Peyer's patch (tissue), 4 donors: Measurements from ENCODE around the gene GFOD2. TPM values are rescaled to one million over a fixed set of nuclear protein-coding genes. Genes with fewer than 3 reads are reported as not detected.
A peak's percentile ranks its signal among the peaks of the same experiment; 100 is the strongest.

Experiments
- DNase-seq, 3 donors: peaks; one replicate each; pipeline ENCODE4 v3.0.0-alpha.2; 2017 to 2019
- H3K27ac ChIP-seq, 4 donors: fragments of 200-600 bp; sonication (generic); one replicate each; pipeline ENCODE4 v1.5.1; 2016 to 2019
- H3K27me3 ChIP-seq, 2 donors: fragments of 200-600 bp; sonication (generic); one replicate each; pipeline ENCODE4 v1.5.1; 2019
- H3K36me3 ChIP-seq, 3 donors: fragments of 200-600 bp; sonication (generic); one replicate each; pipeline ENCODE4 v1.5.1; 2016 to 2019
- H3K4me1 ChIP-seq, 4 donors: fragments of 200-600 bp; sonication (generic); one replicate each; pipeline ENCODE4 v1.5.1; 2016 to 2019
- H3K4me3 ChIP-seq, 4 donors: fragments of 200-600 bp; sonication (generic); 1 replicate in 3 of 4; 2 replicates in 1 of 4; pipeline ENCODE4 v1.5.1; 2016 to 2019; ENCODE audit warnings: mild to moderate bottlenecking in 1 of 4
- H3K9me3 ChIP-seq, 4 donors: fragments of 200-600 bp; sonication (generic); one replicate each; pipeline ENCODE4 v1.5.1; 2016 to 2019; ENCODE audit warnings: mild to moderate bottlenecking in 1 of 4
- POLR2A ChIP-seq, 2 donors: fragments of 450-650 bp; IDR thresholded peaks; one replicate each; pipeline ENCODE4 v1.5.1; 2017; ENCODE audit warnings: antibody characterized with exemption in 2 of 2, mild to moderate bottlenecking in 2 of 2, moderate library complexity in 2 of 2
- total RNA-seq, 4 donors: library from RNA; depleted of rRNA; stranded (reverse); fragments of >200 nt; gene quantifications; one replicate each; pipeline ENCODE4 v1.1.0, GENCODE V29; 2016
- TF ChIP-seq, protein P1 (sequence below), 6 experiments: fragments of 450-650 bp in 4 of 6; fragments of 200-600 bp in 2 of 6; sonication (generic) in 1 of 6; IDR thresholded peaks; one replicate each; pipeline ENCODE4 v1.5.1; 2017 to 2019; ENCODE audit warnings: antibody characterized with exemption in 6 of 6, mild to moderate bottlenecking in 3 of 6, moderate library complexity in 1 of 6

The GFOD2 gene
- total RNA-seq, 4 donors from 2014 or later, result 9.9 to 40.7 (median 24.6) TPM

DNA sequence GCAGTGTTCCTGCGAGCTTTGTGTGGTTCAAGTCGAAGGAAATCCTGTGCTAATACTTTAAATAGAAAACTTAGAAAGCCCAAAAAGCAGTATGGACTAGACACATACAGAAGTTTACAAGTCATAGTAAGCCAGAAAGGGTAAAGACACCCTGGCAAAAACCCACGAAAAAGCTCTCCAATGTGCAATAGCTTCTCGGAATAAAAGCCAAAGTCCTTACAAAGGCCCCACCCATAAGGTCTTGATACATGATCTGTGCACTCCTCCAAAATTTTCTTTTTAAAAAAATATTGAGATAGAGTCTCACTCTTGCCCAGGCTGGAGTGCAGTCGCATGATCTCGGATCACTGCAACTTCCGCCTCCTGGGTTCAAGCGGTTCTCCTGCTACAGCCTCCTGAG, 42.2 kb downstream of the GFOD2 start:
- TF ChIP-seq POLR2A (IDR thresholded peaks at IDR 0.05), result no peak
- TF ChIP-seq, protein P1, sequence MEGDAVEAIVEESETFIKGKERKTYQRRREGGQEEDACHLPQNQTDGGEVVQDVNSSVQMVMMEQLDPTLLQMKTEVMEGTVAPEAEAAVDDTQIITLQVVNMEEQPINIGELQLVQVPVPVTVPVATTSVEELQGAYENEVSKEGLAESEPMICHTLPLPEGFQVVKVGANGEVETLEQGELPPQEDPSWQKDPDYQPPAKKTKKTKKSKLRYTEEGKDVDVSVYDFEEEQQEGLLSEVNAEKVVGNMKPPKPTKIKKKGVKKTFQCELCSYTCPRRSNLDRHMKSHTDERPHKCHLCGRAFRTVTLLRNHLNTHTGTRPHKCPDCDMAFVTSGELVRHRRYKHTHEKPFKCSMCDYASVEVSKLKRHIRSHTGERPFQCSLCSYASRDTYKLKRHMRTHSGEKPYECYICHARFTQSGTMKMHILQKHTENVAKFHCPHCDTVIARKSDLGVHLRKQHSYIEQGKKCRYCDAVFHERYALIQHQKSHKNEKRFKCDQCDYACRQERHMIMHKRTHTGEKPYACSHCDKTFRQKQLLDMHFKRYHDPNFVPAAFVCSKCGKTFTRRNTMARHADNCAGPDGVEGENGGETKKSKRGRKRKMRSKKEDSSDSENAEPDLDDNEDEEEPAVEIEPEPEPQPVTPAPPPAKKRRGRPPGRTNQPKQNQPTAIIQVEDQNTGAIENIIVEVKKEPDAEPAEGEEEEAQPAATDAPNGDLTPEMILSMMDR (IDR thresholded peaks at IDR 0.05), result no peak
- no peaks in the 10 kb centered on the region for H3K27me3 ChIP-seq
- H3K4me1 ChIP-seq, result peaks cover 0 to 19% (median 2%) of the 10 kb centered on the region in 4 donors
- H3K27ac ChIP-seq, result no peak overlapping the region
- H3K9me3 ChIP-seq, result no peaks in the 10 kb centered on the region
- DNase-seq, result no peak
- no peak overlapping the region for H3K4me3 ChIP-seq
- no peaks in the 10 kb centered on the region for H3K36me3 ChIP-seq

DNA sequence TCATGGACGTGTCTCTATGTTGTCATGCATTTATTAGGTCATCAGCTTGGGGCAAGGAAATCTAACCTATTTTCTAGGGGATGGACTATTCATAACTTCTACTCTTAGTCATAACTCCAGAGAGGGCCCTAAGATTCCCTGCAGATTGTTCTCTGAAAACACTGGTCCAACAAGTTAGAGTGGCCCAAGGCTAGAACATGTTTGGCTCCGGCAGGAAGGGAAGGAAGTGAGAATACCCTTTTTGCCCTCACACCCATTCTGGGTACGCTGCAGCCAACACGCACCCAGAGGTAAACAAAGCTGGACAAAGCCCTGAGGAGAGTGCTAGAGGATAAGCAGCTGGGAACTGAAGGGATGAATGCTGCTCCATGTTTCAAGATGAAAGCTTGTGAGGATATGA, 42.6 kb downstream of the GFOD2 start:
- H3K4me3 ChIP-seq, result no peak overlapping the region
- DNase-seq, result no peak

DNA sequence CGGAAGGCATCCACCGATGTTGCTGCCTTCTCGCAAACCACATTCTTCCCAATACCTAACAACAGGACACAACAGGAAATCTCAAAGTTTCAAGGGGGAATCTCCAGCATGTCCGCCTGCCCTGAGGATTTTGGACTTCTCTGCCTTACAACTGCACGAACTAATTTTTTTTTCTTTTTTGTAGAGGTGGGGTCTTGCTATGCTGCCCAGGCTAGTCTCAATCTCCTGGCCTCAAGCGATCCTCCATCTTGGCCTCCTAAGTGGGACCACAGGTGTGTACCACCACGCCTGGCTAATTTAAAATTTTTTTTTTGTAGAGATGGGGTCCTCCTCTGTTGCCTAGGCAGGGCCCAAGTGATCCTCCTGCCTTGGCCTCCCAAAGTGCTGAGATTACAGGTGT, 43.1 kb downstream of the GFOD2 start:
- Histone ChIP-seq H3K27me3 (no peaks in the 10 kb centered on the region), H3K4me1 (peaks cover 0 to 19% (median 2%) of the 10 kb centered on the region in 4 donors), H3K9me3 (no peaks in the 10 kb centered on the region), H3K36me3 (no peaks in the 10 kb centered on the region), H3K4me3 (no peak overlapping the region), H3K27ac (no peak overlapping the region)
- no peak for DNase-seq
- TF ChIP-seq POLR2A (IDR thresholded peaks at IDR 0.05), result no peak
- TF ChIP-seq, protein P1 (IDR thresholded peaks at IDR 0.05), result no peak

More for the DNA sequence above, 42.6 kb downstream of the GFOD2 start:
- Histone ChIP-seq H3K27ac (no peak overlapping the region), H3K4me1 (peaks cover 0 to 19% (median 2%) of the 10 kb centered on the region in 4 donors), H3K27me3 (no peaks in the 10 kb centered on the region), H3K9me3 (no peaks in the 10 kb centered on the region), H3K36me3 (no peaks in the 10 kb centered on the region)
- TF ChIP-seq POLR2A (IDR thresholded peaks at IDR 0.05), result no peak
- TF ChIP-seq, protein P1 (IDR thresholded peaks at IDR 0.05), result no peak

DNA sequence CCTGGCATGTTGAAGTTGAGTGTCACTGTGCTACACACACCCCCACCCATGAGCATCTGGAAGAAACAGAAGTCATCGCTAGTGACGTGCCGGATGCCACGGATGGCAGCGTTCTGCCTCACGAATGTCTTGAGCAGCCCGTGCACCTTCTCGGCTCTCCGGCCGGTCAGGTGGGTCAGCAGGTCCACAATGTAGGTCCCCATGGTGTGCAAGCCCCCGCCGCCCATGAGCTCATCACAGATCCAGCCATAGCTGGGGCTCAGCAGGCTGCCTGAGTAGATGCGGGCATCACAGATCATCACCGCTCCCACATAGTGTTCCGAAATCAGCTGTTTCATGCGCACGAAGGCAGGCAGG, 43.6 kb downstream of the GFOD2 start:
- H3K27me3 ChIP-seq, result no peaks in the 10 kb centered on the region
- peaks cover 0 to 19% (median 2%) of the 10 kb centered on the region in 4 donors for H3K4me1 ChIP-seq
- no peak overlapping the region for H3K4me3 ChIP-seq
- H3K27ac ChIP-seq, result no peak overlapping the region
- TF ChIP-seq, protein P1 (IDR thresholded peaks at IDR 0.05), result no peak
- TF ChIP-seq POLR2A (IDR thresholded peaks at IDR 0.05), result no peak
- no peaks in the 10 kb centered on the region for H3K9me3 ChIP-seq
- DNase-seq, result no peak
- no peaks in the 10 kb centered on the region for H3K36me3 ChIP-seq

DNA sequence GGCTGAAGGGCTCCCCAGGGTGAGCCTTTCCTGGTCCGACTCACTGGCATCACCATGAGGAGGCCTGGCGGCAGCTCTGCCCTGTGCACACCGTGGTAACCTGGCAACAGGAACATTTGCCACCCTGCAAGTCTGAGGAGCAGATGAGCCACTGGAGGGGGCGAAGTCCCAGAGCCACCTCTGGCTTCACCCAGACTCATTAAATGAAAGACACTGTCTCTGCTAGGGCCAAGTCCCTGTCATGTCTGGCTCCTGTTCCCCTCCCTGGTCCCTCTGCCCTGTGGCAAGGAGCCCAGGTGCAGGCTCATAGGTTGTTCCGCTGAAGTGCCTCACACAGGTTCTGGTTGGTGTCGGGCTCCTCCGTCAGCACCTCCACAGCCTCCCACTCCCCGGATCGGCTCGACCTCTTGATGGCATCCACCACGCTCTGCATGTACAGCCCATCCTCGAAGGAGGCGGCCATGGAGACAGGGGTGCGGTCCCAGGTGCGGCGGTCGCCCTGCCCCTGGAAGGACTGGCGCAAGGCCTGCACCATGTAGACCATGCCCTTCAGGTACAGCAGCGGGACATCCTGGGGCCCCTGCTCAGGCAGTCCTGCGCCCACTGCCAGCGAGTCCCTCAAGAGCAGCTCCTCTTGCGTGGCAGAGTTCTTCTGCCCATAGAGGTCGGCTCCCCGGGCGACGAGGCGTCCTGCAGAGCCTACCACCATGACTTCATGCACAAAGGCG, 44.1 kb downstream of the GFOD2 start:
- H3K4me3 ChIP-seq, result no peak overlapping the region
- no peak for DNase-seq
- H3K36me3 ChIP-seq, result no peaks in the 10 kb centered on the region
- TF ChIP-seq POLR2A (IDR thresholded peaks at IDR 0.05), result no peak
- TF ChIP-seq, protein P1 (IDR thresholded peaks at IDR 0.05), result peak in 2 of 6 experiments; percentile 15 to 25
- H3K4me1 ChIP-seq, result peaks cover 0 to 19% (median 2%) of the 10 kb centered on the region in 4 donors
- no peaks in the 10 kb centered on the region for H3K27me3 ChIP-seq
- H3K9me3 ChIP-seq, result no peaks in the 10 kb centered on the region
- H3K27ac ChIP-seq, result no peak overlapping the region
